Measurements from ENCODE around the gene TMBIM4. TPM values are rescaled to one million over a fixed set of nuclear protein-coding genes. Genes with fewer than 3 reads are reported as not detected.

Gene TMBIM4
- total RNA-seq, 1 donor from 2014 or later: 30.9 TPM

GRCh38 chr12:66203820-66204219, 34.0 kb upstream of the TMBIM4 start:
- Mint-ChIP-seq H3K27me3 (peaks cover 5% of the 10 kb centered on the region), H3K4me3 (ENCODE audit: low read depth) (no peak overlapping the region), H3K4me1 (ENCODE audit: low read depth) (no peaks in the 10 kb centered on the region), H3K27ac (no peak overlapping the region), H3K9me3 (ENCODE audit: low read depth) (peaks cover 8% of the 10 kb centered on the region), H3K36me3 (ENCODE audit: insufficient read depth) (no peaks in the 10 kb centered on the region)
- no peak for TF ChIP-seq CTCF (IDR thresholded peaks at IDR 0.05; ENCODE audit: unreplicated experiment)
- DNase-seq (ENCODE audit: low spot score, unreplicated experiment): no peak

- DNase-seq (ENCODE audit: low spot score, unreplicated experiment): no peak
- H3K4me1 Mint-ChIP-seq (ENCODE audit: low read depth): no peaks in the 10 kb centered on the region
- no peak overlapping the region for H3K27ac Mint-ChIP-seq
- H3K4me3 Mint-ChIP-seq (ENCODE audit: low read depth): no peak overlapping the region
- H3K9me3 Mint-ChIP-seq (ENCODE audit: low read depth): no peaks in the 10 kb centered on the region
- H3K27me3 Mint-ChIP-seq: peaks cover 8% of the 10 kb centered on the region
- no peak for TF ChIP-seq CTCF (IDR thresholded peaks at IDR 0.05; ENCODE audit: unreplicated experiment)
- H3K36me3 Mint-ChIP-seq (ENCODE audit: insufficient read depth): no peaks in the 10 kb centered on the region
Observed at GRCh38 chr12:66199831-66200509, 30.2 kb upstream of the TMBIM4 start.

- Mint-ChIP-seq H3K27ac (no peak overlapping the region), H3K9me3 (ENCODE audit: low read depth) (no peaks in the 10 kb centered on the region), H3K27me3 (peaks cover 11% of the 10 kb centered on the region), H3K4me1 (ENCODE audit: low read depth) (no peaks in the 10 kb centered on the region), H3K36me3 (ENCODE audit: insufficient read depth) (no peaks in the 10 kb centered on the region), H3K4me3 (ENCODE audit: low read depth) (no peak overlapping the region)
- no peak for DNase-seq (ENCODE audit: low spot score, unreplicated experiment)
- TF ChIP-seq CTCF (IDR thresholded peaks at IDR 0.05; ENCODE audit: unreplicated experiment): no peak
Observed at GRCh38 chr12:66199141-66199540, 29.3 kb upstream of the TMBIM4 start.

- H3K27me3 Mint-ChIP-seq: peaks cover 17% of the 10 kb centered on the region
- no peaks in the 10 kb centered on the region for H3K9me3 Mint-ChIP-seq (ENCODE audit: low read depth)
- H3K27ac Mint-ChIP-seq: no peak overlapping the region
- no peak for TF ChIP-seq CTCF (IDR thresholded peaks at IDR 0.05; ENCODE audit: unreplicated experiment)
- no peaks in the 10 kb centered on the region for H3K4me1 Mint-ChIP-seq (ENCODE audit: low read depth)
- no peak for DNase-seq (ENCODE audit: low spot score, unreplicated experiment)
- no peak overlapping the region for H3K4me3 Mint-ChIP-seq (ENCODE audit: low read depth)
- no peaks in the 10 kb centered on the region for H3K36me3 Mint-ChIP-seq (ENCODE audit: insufficient read depth)
Observed at GRCh38 chr12:66197495-66197921, 27.7 kb upstream of the TMBIM4 start.

GRCh38 chr12:66196806-66197205, 27.0 kb upstream of the TMBIM4 start:
- TF ChIP-seq CTCF (IDR thresholded peaks at IDR 0.05; ENCODE audit: unreplicated experiment): no peak
- Mint-ChIP-seq H3K4me1 (ENCODE audit: low read depth) (no peaks in the 10 kb centered on the region), H3K9me3 (ENCODE audit: low read depth) (no peaks in the 10 kb centered on the region), H3K4me3 (ENCODE audit: low read depth) (no peak overlapping the region), H3K36me3 (ENCODE audit: insufficient read depth) (no peaks in the 10 kb centered on the region), H3K27me3 (peaks cover 19% of the 10 kb centered on the region), H3K27ac (no peak overlapping the region)
- DNase-seq (ENCODE audit: low spot score, unreplicated experiment): no peak
